HG03060 (cell line): ENCODE data around the gene FOXD1.
"Not testable (repeated sequence)": the region's sequence is repeated elsewhere in the genome, so short reads cannot be mapped to it uniquely, and the experiment has no call there.

Experiments
- ATAC-seq: cut with Tn5 transposase; IDR thresholded peaks from one replicate; pipeline ENCODE4 v1.9.1; 2021; ENCODE audit warnings: low read depth, moderate number of reproducible peaks; ENCODE audit not compliant: unreplicated experiment

FOXD1 gene

DNA sequence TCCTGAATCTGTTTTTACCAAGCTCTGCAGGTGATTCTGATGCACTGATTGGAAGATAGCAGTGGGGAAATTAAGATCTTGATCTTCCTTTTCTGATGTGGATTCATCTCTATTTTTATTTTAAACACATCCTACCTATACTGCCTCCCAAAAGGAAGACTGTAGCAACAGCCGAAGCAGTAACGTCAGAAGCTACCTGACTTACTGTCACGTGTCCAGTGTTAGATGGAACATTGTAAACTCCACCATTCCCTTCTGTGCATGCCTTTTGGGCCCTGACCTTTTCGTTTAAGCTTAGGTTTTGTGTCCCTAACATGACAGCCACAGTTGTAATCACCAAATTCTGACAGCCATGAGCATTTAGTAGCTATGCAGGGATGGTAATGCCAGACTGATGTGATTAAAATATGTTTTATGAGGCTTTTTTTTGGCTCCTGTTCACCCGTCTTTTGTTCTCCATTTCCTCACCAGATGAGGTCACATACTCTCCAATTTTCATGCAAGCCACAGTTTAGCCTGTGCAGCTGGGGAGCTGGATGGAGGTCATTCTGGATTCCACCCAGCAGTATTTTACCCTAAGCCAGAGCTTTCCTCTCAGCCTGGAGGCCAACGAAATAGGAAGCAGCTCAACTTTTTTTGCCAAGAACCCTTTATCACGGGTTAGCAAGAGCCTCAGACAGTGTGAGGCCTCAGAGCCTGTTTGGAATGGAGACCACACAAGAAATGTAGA is 15.6 kb upstream of the FOXD1 start:
- ATAC-seq = no peak

DNA sequence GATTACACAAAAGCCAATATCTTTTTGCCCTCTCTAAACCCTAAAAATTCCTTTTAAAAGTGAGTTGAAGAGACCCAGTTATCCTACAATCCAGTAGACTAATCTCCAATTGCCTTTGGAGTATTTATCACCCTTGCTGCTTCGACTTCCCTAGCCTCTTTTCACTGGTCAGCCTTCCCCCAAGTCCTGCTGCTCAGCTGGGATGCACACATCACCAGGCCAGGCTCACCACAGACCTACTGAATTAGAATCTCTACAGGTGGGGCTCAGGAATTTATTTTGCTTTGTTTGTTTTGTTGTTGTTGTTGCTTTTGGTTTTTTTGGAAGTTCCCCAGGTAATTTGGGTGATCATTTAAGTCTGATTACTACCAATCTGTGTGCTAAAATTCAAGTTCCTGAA is 11.6 kb upstream of the FOXD1 start:
- no peak for ATAC-seq

GRCh38 chr5:73459366-73459765 is 10.8 kb upstream of the FOXD1 start:
- ATAC-seq = no peak

- ATAC-seq = not testable (repeated sequence)
These were observed 7.9 kb upstream of the FOXD1 start for GRCh38 chr5:73456462-73456861.

DNA sequence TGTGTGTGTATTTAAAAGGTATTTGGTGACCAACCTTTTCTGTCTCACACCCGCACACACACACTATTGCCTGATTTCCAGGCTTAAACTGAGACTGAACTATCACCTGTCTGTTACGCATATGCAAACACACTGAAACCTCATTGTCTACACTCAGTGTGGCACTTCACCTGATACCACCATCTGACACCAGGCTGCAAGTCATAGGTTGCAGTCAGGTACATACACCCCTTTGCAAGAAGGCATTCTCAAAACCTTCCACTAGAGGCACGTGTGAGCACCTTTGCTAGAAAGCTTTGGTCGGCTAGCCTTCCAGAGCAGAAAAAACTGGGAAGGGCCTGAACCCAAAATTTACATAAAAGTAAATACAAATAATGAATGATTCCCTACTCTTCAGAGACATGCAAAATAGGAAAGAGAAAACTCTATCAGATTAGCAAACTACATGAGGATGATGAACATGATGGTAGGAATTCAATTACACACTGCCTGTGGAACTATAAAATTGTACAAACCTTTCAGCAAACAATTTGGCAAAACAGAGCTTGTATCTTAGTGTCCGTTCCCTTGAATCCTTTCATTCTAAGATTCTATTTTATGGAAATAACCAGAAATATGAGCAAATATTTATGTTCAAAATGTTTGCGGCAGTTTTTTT is 5.9 kb upstream of the FOXD1 start:
- no peak for ATAC-seq

DNA sequence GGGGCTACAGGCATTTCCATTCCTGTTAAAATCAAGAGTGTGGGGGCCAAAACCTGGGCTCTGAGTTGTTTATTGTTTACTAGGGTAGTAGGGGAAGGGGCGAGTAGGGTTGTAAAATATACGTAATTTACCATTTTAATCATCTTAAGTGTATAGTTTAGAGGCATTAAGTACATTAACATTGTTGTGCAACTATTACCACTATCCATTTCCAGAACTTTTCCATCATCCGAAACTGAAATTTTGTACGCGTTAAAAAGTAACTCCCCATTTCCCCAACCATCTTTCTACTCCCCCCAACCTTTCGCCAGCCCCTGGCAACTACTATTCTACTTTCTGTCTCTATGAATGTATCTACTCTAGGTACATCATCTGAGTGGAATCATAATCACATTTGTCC is 3.6 kb upstream of the FOXD1 start:
- no peak for ATAC-seq

DNA sequence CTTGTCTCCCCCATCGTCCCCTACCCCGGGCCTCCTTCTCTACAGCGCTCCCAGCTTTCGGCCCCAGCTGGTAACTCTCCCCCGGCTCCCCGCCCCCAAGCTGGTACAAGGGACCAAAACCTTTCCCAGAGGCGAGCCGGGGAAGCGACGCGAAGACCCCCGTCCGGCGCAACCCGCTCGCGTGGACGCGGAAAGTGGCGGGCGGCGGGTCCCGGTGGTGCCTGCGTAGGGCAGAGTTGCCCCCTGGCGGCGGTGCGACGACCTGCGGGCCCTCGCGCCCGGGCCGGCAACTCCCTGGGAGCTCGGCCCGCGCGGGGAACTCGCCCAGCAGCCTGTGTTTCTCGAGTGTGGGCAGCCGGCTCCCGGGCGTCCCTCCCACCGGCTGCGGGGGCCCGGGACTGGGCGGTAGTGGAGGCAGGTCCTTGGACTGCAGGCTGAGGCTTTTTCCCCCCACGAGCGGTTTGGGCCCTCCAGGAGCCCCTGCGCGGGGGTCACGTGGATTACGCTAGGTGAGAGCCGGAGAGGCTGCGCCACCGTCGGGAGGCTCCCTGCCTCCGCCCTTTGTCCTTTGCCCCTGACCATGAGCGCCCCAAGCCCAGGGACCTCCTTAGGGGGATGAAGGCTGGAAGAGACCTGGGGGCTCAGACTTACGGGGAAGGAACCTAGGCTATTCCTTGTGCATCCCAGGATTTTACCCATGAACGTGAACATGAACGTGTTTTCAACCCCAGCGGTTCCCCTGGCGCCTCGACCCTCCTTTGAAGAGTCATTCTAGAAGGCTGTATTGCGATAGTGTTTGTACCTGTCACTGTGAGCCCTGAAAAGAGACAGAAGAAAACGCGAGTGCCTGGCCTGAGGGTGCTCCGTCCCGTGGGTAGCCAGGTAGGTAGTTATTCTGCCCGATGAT is 2.9 kb upstream of the FOXD1 start:
- no peak for ATAC-seq

DNA sequence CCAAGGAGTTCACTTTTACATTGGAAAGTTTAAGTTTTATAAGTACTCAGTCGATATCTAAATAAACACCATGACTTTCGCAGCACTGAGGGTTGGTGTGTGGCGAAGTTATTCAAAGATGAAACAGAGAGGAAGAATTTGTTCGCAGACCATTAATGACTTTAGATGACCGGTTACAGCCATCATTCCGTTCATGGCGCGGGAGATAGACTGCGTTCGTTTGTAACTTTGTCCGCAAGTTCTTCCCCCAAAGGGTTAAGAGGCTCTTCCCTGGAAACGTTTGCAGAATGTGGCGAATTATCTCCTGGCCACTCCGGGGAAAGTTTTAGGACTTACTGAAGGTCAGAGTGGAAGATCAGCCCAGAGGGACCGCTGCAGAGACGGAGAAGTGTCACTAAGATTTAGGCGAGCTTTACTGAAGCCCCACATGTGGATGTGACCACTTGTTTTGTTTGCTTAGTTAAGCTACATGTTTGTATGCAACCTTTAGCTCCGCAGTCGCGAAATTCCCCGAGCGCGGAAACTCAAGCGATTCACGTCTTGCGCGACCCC is 2.2 kb upstream of the FOXD1 start:
- no peak for ATAC-seq

GRCh38 chr5:73450137-73450536 is 1.6 kb upstream of the FOXD1 start:
- ATAC-seq = no peak

DNA sequence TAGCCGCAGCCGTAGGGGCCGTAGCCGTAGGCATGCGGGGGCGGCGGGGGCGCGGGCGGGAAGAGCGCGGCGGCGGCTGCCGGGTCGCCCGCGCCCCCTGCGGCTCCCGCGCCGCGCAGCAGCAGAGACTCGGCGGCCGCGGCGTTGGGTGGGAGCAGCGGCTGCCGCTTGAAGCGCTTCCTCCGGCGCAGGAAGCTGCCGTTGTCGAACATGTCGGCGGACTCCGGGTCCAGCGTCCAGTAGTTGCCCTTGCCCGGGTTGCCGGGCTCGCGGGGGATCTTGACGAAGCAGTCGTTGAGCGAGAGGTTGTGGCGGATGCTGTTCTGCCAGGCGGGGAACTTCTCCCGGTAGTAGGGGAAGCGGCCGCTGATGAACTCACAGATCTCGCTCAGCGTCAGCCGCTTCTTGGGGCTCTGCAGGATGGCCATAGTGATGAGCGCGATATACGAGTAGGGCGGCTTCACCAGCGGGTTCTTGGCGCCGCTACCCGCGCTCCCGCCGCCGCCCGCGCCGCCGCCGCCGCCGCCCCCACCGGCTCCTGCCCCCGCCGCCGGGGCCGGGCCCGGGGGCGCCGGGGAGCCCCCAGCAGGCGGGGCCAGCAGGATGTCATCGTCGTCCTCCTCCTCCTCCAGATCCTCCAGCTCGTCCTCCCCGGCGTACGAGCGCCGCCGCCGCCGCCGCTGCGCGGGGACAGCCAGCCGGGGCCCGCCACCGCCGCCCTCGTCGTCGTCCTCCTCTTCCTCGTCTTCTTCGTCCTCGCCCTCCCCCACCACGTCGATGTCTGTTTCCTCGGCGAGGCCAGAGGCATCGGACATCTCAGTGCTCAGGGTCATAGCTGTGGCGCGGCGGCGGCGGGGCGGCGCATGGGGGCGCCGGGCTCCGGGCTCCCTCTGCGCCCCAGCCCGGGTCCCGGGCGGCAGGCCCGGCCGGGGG is 781 bp downstream of the FOXD1 start:
- ATAC-seq = no peak

DNA sequence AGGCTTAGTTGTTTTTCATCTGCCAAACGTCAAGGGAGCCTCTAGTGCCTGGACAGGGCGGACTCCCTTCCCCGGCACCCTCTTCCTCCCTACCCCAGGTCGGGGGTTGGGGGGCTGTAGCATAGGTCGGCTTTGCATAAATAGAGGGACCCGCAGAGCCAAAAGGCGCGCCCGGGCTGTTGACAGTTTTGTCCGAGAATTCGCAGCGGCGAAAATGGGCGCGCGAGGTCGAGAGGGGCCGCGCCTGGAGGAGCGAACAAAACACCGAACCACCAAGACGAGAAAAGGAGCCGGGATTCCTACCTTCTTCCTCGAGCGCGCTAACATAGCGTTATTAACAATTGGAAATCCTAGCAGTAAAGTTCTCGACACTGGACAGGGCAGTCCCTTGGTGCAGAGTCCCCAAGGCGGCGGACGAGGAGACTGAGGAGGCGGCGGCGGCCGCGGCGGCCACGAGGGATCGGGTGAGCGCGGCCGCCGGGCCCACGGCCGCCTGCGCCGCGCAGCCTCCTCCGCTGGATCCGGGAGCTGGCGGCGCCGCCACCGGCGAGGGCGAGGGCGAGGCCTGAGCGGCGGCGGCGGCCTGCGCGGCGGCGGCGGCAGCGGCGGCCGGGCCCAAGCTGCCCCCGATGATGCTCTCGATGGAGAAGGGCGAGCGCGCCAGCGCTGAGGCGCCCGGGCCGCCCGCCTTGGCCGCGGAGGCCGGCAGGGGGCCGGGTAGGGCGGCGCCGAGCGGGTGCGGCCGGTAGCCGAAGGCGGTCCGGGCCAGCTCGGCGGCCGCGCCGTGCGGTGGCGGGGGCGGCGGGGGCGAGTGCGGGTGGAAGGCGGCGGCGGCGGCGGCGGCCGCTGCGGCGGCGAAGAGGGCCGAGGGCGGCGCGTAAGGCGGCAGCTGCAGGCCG is 1.7 kb downstream of the FOXD1 start:
- ATAC-seq = no peak

DNA sequence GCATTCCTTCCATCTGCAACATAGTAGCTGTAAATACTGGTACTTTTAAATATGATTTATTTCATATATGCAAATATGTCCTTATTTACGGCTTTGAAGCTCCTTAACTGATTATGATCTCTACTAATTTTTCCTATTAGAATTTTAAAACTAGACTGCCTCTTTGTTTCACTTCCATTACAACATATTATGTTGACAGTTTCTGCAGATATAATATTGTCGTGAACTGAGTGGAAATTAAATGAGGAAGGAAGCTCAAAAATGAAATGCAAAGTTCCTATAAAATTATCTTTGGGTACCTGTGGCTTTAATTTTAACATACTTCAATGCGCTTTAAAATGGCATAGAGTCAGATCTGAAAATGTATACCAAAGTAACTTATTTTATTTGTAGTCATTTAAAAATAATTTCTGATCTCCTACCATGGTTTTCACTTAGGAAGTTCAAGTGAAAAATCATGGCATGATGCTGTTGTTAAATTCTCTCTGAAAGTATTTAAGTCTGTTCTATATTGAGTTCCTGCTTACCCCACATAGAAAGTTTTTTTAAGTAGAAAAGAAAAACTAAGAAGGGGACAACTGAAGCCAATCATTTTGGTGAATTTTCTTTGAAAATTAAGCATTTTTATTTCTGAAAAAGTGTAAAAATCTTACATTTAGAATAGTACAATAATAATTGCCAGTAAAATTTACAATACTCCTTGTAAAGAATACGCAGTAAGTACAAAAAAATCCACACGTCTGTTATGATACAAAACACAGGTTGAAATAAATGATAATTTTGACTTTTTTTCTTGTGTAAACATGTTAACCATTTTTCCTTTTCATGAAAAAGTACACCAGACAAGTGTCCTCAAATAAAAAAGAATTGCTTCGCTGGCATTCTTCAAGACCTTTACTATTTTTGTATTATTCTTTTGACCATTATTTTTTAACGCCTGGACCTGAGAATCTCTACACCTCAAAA is 2.6 kb downstream of the FOXD1 start:
- ATAC-seq = no peak

DNA sequence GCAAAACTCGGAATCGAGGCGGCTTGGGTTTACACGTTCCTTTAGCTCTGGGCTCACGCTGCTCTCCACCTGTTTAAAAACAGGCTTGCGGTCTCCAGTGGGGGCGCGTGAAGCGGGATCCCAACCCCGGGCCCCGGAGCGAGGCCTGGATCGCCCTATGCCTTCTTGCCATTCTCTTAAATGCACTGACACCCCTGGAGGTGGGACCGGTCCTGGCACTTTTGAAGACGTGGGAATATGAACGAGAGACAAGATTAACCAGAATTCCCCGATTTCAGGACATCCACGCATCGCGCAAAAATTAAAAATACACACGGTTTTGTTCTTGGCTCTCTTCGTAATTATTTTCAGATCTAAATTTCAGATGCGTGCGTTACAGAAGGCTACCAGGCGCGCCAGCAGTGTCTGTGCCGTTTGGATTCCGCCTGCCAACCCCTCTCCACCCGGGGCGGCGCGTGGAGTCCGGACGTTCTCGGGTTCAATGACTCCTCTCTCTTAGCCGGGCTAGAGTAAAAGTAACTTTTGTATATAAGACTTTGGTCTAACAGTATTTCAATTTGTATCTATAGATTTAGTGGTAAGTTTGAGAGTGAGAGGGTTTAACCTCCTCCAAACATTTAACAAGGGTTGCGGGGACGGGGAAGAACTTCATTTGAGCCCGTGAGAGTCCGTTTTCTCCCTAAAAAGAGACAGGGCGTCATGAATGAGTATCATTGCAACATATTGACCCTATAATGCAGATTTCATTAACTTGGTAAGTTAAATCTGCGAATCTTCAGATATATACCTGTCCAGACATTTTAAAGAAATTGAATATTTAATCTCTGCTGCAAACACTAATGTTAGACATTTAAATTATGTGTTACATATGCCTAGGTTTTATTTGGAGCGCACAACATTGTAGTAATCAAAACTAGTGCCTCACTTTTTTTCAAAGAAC is 3.8 kb downstream of the FOXD1 start:
- ATAC-seq = no peak

DNA sequence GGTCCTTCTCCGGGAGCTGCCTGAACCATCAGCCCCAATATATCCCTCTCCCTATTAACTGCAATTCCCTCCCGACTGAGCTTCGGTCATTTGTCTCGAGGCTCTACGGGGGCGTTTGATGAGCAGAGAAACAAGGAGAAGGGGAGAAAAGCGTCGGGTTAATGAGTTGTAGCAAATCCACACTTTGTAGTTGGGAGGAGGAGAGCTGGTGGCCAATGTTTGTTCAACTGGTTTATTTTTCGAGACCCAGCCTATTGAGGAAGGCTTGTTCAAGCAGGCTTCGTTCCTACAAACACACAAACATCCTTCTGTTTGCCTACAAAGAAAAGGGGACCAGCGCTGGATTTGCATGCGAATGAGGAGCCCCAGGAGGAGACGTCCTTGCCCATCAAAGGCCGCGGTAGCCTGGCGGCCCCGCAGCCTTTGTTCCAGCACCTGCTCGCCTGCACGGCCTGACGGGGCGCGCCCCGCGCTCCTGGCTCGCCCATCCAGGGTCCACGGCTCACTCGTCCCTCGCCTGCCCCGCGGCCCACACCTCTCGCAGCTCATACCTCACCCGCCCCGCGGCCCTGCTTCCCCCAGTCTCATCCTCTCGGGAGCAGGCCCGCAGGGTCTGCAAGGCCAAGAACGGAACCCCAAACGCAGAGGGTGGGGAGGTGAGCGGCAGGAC is 4.6 kb downstream of the FOXD1 start:
- no peak for ATAC-seq

DNA sequence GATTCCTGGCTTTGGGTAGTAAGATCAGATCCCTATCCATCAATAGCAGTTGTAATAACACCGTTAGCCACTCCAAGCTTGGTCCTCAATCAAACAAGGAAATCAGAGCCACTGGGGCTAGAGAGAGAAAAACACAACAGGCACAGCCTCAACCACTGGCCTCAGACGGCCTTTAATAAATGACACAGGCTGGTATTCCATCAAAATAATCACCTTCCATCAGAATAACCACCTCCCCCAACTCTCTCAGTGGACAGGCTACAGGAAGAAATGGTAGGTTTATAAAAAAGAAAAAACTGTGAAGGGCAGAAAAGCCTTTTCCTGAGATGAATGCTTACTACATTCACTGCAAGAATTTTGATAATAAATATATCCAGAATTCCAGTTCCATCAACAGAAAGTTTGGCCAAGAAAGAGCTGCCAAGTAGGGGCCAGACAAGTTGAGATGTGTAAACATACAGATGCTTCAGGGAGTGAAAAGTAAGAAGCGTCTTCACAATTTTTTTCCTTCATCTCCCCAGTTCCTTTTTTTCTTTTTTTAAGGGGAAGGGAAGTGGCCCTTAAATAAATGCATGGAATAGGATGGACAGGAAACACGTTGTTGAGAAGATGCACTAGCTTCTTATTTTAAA is 5.5 kb downstream of the FOXD1 start:
- ATAC-seq = no peak
